Mucosa of descending colon (tissue), 3 donors: ENCODE results near the gene MORN1. TPM values are rescaled to one million over a fixed set of nuclear protein-coding genes. Genes with fewer than 3 reads are reported as not detected.

Experiments
- ATAC-seq: fragments of 200-7000 bp; cut with Tn5 transposase; one replicate; pipeline ENCODE4 v1.9.1; 2020; ENCODE audit warnings: mild to moderate bottlenecking, moderate library complexity
- DNase-seq, 3 donors: peaks; one replicate each; pipeline ENCODE4 v3.0.0-alpha.2; 2020
- H3K36me3 ChIP-seq: fragments of 200-600 bp; one replicate; pipeline ENCODE4 v1.8.0; 2021; ENCODE audit warnings: low read depth, mild to moderate bottlenecking
- H3K4me1 ChIP-seq: fragments of 200-600 bp; one replicate; pipeline ENCODE4 v1.8.0; 2021; ENCODE audit warnings: low read depth, mild to moderate bottlenecking
- H3K4me3 ChIP-seq: fragments of 200-600 bp; one replicate; pipeline ENCODE4 v1.8.0; 2021; ENCODE audit warnings: mild to moderate bottlenecking
- H3K9me3 ChIP-seq: fragments of 200-600 bp; one replicate; pipeline ENCODE4 v1.8.0; 2021; ENCODE audit warnings: mild to moderate bottlenecking
- intact Hi-C, 2 donors: fragments of 100-400 bp; cut with DNase I in 1 of 2; cut with micrococcal nuclease in 1 of 2; formaldehyde crosslinking; loops; one replicate each; pipeline versions ENCODE4 v1.11.0 to v1.11.1; 2022; cut with DNase I, micrococcal nuclease
- total RNA-seq, 3 donors: library from RNA; stranded (reverse); fragmentation: NEBNext Ultra II Directional in 2 of 3; extraction: Animal tissue kit (Norgen Biotek cat#: 25700) in 2 of 3; gene quantifications; one replicate each; pipeline versions ENCODE4 v1.2.1 to v1.2.4, GENCODE V29; 2021 to 2023
- TF ChIP-seq, protein P1 (sequence below): fragments of 200-600 bp; IDR thresholded peaks from one replicate; pipeline ENCODE4 v1.8.0; 2022; ENCODE audit warnings: antibody characterized with exemption, mild to moderate bottlenecking
- donor health status: DM: no; HTN: no; CAD: no; lungs with moderate emphysema.
- donor health status: DM: no; HTN: no; CAD: no.
- donor health status: DM: no; HTN: yes; CAD: no.

MORN1 gene
- total RNA-seq, 3 donors from 2014 or later: 13.1 to 17.4 (median 13.4) TPM

DNA sequence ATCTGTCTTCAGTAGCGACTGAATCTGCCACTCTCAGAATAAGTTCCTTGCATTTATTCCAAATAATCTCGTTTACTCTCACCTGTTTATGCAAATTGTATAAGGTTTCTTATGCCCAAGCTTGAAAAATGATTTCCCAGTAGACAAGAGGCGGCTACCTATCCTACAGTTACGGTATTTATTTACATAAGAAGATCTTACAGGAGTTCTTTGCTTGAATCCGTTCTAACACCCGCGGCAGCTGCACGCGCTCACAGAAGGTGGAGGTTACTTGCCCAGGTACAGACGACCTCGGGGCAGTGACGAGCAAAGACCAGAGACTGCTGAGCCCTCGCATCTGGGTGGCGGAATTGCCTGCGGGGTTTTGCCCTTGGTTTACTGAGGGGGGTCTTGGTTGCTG is 83.4 kb downstream of the MORN1 start:
- Histone ChIP-seq H3K36me3 (peaks cover 10% of the 10 kb centered on the region), H3K4me3 (no peak overlapping the region), H3K4me1 (peaks cover 16% of the 10 kb centered on the region), H3K9me3 (no peaks in the 10 kb centered on the region)
- ATAC-seq (no peak), DNase-seq (no peak)
- TF ChIP-seq, protein P1, sequence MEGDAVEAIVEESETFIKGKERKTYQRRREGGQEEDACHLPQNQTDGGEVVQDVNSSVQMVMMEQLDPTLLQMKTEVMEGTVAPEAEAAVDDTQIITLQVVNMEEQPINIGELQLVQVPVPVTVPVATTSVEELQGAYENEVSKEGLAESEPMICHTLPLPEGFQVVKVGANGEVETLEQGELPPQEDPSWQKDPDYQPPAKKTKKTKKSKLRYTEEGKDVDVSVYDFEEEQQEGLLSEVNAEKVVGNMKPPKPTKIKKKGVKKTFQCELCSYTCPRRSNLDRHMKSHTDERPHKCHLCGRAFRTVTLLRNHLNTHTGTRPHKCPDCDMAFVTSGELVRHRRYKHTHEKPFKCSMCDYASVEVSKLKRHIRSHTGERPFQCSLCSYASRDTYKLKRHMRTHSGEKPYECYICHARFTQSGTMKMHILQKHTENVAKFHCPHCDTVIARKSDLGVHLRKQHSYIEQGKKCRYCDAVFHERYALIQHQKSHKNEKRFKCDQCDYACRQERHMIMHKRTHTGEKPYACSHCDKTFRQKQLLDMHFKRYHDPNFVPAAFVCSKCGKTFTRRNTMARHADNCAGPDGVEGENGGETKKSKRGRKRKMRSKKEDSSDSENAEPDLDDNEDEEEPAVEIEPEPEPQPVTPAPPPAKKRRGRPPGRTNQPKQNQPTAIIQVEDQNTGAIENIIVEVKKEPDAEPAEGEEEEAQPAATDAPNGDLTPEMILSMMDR: no peak
- intact Hi-C loops: no loop called here

DNA sequence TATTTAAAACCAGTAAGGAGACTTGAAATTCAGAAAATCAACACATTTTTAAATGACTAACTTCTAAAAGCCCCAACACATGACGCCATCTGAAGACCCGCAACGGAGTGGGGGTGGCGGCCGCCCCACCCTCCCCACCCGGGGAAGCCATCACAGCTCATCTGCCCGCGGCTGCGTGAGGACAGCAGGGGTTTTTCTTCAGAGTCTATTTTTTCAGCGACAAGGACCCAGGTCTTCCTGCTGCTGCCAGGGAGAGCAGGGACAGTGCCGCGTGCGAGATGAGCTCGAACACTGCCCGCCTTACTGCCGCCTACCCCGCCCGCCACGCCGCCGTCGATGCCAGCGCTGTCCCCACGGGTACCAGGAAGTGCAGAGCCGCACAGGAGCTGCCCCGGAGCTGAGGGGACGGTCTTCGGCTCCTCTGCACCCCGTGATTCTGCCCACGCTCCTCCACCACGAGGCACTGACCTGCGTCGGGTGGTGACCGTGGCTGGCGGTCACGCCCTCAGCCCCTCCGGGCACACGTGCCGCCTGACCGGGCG is 84.2 kb downstream of the MORN1 start:
- peaks cover 10% of the 10 kb centered on the region for H3K36me3 ChIP-seq
- intact Hi-C loops: no loop called here

DNA sequence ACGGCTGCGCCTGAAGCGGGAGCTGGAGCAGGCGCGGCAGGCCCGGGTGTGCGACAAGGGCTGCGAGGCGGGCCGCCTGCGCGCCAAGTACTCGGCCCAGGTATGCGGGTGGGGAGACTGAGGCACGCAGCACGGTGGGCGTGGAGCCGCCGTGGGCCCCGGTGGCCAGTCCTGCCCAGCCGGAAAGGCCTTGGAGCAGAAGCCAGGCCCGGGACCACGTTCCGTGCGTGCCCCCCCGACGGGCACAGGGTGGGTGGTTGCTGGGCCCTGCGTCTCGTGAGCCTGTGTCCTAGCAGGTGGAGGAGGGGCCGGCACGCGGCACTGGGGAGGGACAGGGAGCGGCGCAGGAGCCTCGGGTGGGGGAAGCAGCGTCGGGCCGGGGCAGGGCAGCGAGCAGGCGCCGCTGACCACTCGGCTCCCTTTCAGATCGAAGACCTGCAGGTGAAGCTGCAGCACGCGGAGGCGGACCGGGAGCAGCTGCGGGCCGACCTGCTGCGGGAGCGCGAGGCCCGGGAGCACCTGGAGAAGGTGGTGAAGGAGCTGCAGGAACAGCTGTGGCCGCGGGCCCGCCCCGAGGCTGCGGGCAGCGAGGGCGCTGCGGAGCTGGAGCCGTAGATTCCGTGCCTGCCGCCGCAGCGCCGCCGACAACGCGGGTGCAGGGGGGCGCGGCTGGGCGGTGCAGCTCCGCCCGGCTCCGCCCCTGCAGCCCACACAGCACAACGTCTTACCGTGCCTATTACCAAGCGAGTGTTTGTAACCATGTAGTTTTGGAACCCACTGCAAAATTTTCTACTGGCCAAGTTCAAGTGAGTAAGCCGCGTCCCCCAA is 85.0 kb downstream of the MORN1 start:
- H3K36me3 ChIP-seq: peaks cover 10% of the 10 kb centered on the region
- peaks cover 1% of the 10 kb centered on the region for H3K4me1 ChIP-seq
- ATAC-seq: no peak

More for the DNA sequence above, 84.2 kb downstream of the MORN1 start:
- DNase-seq (no peak), ATAC-seq (no peak)
- H3K9me3 ChIP-seq: no peaks in the 10 kb centered on the region
- H3K4me1 ChIP-seq: peaks cover 7% of the 10 kb centered on the region
- TF ChIP-seq, protein P1: no peak
- no peak overlapping the region for H3K4me3 ChIP-seq

GRCh38 chr1:2304921-2305681 is 86.3 kb downstream of the MORN1 start:
- DNase-seq: no peak
- H3K4me1 ChIP-seq: no peaks in the 10 kb centered on the region
- no peak overlapping the region for H3K4me3 ChIP-seq
- intact Hi-C loops: no loop called here
- H3K9me3 ChIP-seq: no peaks in the 10 kb centered on the region
- ATAC-seq: no peak
- peaks cover 10% of the 10 kb centered on the region for H3K36me3 ChIP-seq
- TF ChIP-seq, protein P1: no peak

More for the DNA sequence above, 85.0 kb downstream of the MORN1 start:
- H3K9me3 ChIP-seq: no peaks in the 10 kb centered on the region
- no peak for DNase-seq
- TF ChIP-seq, protein P1: no peak
- intact Hi-C loops: no loop called here
- H3K4me3 ChIP-seq: no peak overlapping the region

- intact Hi-C loops: no loop called here
- no peaks in the 10 kb centered on the region for H3K9me3 ChIP-seq
- H3K36me3 ChIP-seq: peaks cover 10% of the 10 kb centered on the region
- no peak overlapping the region for H3K4me3 ChIP-seq
- TF ChIP-seq, protein P1: no peak
- peaks cover 7% of the 10 kb centered on the region for H3K4me1 ChIP-seq
- ATAC-seq (no peak), DNase-seq (no peak)
Measured at GRCh38 chr1:2304282-2304681, 87.1 kb downstream of the MORN1 start.
